GM11168 (cell line): Measurements from ENCODE around the gene ZNF746.
"Not testable (repeated sequence)": the region's sequence is repeated elsewhere in the genome, so short reads cannot be mapped to it uniquely, and the experiment has no call there.

Experiments used
- in situ Hi-C: fragments of 300-500 bp; cut with MboI; formaldehyde crosslinking; loops from one replicate; pipeline ENCODE4 v1.12.0; 2022; ENCODE audit warnings: low sequenced_read_pairs; ENCODE audit not compliant: unreplicated experiment

ZNF746 gene

GRCh38 chr7:149460493-149461277, 36.9 kb downstream of the ZNF746 start, which contains the start of gene ZNF777:
Gene ZNF777 (minus strand): TSS chr7:149461062. CDS start chr7:149456022, 5,040 bp downstream.
- in situ Hi-C loops = no loop called here

GRCh38 chr7:149459540-149460452, 37.8 kb downstream of the ZNF746 start:
- in situ Hi-C loops = no loop called here

- in situ Hi-C loops = no loop called here
Observed at GRCh38 chr7:149459201-149459539, 38.4 kb downstream of the ZNF746 start.

GRCh38 chr7:149458235-149458634, 39.4 kb downstream of the ZNF746 start:
- in situ Hi-C loops = no loop called here

DNA sequence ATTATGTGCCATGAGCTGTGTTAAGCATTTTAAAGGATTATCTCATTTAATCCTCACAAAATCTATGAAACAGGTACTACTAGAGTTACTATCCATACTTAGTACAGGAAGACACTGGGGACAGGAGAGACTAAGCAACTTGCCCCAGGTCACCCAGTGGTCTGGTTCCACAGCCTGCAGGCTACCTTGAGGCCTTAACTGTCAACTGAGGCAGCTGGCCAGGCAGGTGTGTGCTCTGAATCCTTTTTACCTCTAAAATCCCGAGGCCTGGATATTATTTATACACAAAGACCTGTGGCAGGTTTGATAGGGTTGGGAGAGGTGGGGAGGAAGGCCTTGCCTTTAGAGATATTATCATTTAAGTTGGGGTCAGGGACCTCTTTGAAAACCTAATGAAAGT, 39.8 kb downstream of the ZNF746 start:
- in situ Hi-C loops = no loop called here

DNA sequence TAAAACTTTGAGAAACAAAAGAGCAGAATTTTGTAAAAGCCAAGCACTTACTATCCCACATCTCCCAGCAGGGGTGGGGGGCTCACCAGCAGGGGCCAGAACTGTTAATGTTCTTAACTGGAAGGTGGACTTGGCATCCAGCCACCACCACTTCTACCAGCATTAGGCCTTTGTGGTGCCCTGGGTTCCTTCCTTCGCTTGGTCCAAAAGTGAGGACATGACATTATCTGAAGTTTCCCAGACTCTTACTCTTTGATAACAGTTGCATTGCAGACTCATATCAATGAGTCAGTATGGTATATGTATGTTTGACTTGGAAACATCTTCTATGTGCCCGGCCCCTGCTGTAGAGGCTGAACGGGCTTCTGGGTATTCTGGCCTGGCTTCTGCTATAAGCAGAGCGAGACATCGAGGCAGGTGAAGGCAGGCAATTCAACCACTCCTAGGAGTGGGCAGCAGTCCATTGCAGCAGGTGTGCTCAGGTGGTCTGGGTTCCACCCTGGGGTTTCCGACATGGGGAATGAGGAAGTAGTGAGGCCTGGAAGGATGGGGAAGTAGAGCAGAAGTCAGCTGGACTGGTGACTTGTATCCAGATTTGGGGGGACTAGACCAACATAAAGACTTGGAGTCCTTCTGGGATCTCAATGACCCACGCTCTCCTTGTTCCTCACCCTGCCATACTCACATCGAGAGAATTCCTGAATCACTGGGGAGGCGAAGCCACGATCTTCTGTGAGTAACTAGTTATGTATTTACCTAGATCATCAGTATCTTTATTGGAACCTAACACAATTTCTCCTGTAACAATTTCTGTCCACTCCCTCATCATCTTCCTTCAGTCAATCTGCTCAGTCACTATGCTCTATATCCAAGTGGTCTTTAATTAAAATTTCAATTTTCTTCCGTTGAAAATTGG, 40.8 kb downstream of the ZNF746 start:
- in situ Hi-C loops = no loop called here

DNA sequence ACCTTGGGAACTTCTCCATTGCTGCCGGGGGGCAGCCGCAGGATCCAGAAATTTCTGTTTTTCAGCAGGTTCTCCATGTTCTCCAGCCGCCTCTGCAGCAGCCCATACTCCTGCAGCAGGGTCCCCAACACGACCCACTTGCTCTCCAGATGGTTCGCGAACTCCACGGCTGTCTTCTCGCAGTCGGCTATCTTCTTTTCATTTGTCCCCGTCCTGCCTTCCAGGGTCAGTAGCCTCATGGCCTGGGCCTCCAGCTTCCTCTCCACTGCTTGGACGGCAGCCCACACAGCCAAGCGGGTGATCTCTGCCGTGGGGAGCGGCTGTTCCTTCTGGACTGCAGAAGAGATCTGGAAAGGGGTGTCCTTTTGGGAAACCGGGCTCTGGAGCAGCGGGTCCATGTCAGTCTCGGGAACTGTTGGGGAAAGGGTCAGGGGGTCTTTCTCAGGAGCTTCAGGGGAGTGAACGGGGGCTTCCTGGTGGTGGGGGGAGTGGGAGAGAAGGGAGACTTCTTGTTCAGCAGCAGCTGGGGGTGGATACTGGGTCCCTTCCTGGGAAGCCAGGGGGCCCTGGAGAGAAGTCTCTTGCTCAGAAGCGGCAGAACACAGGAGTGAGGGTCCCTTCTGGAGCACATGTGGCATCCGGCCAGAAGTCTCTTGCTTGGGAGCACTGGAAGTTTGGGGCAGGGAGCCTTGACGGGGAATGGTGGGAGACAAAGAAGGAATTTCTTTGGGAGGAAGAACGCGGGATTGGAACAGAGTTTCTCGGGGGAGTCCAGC, 42.2 kb downstream of the ZNF746 start:
- in situ Hi-C loops = no loop called here

GRCh38 chr7:149454750-149455149, 42.9 kb downstream of the ZNF746 start:
- in situ Hi-C loops = no loop called here

GRCh38 chr7:149454006-149454405, 43.6 kb downstream of the ZNF746 start:
- in situ Hi-C loops = no loop called here

GRCh38 chr7:149450821-149451220, 46.8 kb downstream of the ZNF746 start:
- in situ Hi-C loops = no loop called here

GRCh38 chr7:149449897-149450296, 47.7 kb downstream of the ZNF746 start:
- in situ Hi-C loops = no loop called here

DNA sequence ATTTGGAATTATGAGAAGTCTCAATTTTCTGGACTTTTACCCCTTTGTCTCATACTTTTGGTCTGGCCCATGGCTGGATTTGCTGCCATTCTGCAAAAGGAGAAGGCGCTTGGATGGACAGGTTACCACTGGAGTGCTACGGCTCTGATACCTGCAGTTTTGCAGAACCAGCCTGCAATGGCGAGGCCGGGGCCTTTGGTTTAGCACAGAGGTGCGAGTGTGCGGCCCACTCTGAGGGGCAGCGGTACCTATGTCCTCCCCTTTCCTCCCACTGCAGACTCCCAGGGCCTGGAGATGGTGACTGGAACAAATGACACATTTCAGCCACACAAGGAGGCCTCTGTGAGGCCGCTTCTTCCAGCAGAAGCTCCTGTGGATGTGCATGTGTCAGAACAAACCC, 48.6 kb downstream of the ZNF746 start:
- in situ Hi-C loops = no loop called here

DNA sequence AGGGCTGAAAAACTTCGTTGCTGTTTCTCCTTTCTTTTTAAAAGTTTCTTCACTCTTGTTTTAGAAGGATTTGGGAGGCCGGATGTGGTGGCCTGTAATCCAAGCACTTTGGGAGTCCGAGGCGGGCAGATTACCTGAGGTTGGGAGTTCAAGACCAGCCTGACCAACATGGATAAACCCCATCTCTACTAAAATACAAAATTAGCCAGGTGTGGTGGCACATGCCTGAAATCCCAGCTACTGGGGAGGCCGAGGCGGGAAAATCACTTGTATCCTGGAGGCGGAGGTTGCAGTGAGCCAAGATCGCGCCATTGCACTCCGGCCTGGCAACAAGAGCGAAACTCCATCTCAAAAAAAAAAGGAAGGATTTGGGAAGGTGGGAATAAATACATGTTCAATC, 51.6 kb downstream of the ZNF746 start:
- in situ Hi-C loops = not testable (repeated sequence)

- in situ Hi-C loops = no loop called here
Observed at GRCh38 chr7:149444287-149444686, 53.3 kb downstream of the ZNF746 start.

DNA sequence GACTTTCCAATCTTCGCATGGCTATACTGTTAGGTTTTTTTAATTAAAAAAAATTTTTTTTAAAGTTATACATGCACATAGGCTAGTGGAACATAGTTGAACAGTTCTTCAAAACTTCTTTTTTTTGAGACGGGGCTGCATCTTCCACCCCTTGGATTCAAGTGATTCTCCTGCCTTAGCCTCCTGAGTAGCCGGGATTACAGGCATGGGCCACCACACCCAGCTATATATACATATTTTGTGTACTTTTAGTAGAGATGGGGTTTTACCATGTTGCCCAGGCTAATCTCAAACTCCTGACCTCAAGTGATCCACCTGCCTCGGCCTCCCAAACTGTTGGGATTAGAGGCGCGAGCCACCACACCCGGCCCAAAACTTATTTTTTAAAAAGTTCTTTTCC, 54.1 kb downstream of the ZNF746 start:
- in situ Hi-C loops = no loop called here

DNA sequence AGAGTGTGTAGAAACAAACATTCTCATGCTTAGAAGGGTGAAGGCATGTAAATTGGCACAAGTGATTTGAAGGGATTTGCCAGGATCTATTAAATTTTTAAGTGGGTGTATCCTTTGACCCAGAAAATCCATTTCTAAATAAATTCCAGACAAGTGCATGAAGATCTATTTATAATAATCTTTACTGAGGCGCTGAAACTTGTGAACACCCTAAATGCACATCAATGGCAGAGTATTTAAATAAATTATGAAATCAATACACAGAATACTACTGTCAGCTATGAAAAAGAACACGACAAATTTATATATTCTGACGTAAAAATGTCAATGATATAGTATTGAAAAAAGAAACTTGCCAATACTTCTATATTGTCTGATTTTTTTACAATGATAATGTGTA, 54.7 kb downstream of the ZNF746 start:
- in situ Hi-C loops = no loop called here

DNA sequence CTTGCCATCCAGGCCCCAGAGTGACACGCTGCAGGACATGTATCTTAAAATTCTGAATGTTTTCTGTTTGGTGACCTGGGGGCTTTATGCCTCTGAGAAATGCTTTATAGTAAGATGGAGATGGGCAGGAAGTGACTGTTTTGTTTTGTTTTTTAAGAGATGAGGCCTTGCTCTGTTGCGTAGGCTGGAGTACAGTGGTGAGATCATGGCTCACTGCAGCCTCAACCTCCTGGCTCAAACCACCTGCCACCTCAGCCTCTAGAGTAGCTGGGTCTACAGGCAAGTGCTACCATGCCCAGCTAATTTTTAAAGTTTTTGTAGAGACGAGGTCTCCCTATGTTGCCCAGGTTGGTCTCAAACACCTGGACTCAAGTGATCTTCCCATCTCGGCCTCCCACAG, 57.4 kb downstream of the ZNF746 start:
- in situ Hi-C loops = no loop called here

DNA sequence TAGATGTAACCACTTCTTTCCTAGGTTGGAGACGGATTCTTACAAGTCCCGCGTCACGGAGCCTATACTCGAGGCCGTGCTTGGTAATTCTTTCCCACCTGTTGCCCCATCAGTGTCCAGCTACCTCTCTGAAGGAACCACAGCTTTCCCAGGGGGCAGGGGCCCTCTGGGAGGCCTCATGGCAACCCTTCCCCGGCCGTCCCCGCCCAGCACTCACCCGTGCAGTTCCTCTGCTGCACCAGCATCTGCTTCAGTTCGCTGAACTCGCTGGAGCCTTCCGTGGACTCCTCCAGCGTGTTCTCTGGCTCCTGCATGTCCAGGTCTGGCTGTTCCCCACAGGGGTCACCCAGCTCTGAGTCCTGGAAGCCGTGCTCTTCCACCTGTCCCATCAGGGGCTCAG, 61.3 kb downstream of the ZNF746 start:
- in situ Hi-C loops = no loop called here

DNA sequence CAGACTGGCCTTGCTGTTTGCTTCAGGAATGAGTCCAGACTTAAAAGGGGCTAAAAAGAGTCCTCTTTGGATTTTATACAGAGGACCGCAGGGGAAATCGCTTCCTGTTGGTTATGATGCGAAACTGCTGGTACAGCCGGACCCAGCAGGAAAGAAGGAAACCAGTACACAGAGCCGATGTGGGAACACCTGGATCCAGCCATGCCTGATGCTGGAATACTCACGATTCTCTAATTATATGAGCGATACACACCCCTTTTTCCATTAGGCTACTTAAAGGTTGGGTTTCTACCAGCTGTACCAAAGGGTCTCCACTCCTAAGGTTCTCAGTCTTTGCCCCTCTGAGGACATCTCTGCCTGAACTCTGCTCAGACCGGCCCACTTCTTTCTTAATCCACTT, 64.5 kb downstream of the ZNF746 start:
- in situ Hi-C loops = no loop called here
